Measurements from ENCODE around the gene SEMA5B.

The SEMA5B gene

DNA sequence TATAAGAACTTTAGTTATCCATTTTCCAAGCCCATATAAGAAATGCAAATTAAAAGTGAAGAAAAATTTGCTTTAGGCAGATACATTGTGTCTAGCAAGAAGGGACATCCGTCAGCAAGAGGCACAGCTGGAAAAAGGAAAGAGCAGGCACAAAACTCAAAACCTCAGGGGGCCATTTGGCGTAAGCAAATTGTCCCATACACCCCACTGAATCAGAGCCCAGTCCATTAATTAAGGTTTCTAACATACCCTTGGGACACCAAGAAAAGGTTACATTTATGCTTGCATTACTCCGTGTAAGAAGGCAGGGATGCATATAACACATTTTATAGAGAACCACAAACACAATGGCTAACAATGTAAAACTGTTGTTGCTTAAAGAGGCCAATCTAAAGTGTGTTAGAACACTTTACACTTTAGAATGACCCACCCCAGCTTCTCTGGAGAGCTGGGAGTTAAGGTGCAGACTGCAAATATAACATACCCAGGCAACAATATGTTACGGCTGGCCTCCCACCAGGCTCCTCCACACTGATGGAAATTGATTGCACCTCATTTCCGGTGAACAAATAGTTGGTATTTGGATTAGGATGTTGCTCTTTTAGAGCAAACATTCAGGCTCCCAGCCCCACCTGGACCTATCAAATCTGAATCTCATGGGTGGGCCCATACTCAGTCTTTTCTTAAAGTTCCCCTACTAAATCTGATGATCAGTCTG, 23.2 kb downstream of the SEMA5B start:
- no peak overlapping the region for H3K4me3 ChIP-seq (replicated peaks; ENCODE audit: insufficient read depth, low read length)
- H3K27ac ChIP-seq (replicated peaks), result no peak overlapping the region
- no peak for TF ChIP-seq SPI1 (IDR thresholded peaks at IDR 0.05; ENCODE audit: borderline replicate concordance, low read depth)
- TF ChIP-seq POLR2AphosphoS5 (IDR thresholded peaks at IDR 0.05; ENCODE audit: low read depth), result no peak
- TF ChIP-seq, protein P1, sequence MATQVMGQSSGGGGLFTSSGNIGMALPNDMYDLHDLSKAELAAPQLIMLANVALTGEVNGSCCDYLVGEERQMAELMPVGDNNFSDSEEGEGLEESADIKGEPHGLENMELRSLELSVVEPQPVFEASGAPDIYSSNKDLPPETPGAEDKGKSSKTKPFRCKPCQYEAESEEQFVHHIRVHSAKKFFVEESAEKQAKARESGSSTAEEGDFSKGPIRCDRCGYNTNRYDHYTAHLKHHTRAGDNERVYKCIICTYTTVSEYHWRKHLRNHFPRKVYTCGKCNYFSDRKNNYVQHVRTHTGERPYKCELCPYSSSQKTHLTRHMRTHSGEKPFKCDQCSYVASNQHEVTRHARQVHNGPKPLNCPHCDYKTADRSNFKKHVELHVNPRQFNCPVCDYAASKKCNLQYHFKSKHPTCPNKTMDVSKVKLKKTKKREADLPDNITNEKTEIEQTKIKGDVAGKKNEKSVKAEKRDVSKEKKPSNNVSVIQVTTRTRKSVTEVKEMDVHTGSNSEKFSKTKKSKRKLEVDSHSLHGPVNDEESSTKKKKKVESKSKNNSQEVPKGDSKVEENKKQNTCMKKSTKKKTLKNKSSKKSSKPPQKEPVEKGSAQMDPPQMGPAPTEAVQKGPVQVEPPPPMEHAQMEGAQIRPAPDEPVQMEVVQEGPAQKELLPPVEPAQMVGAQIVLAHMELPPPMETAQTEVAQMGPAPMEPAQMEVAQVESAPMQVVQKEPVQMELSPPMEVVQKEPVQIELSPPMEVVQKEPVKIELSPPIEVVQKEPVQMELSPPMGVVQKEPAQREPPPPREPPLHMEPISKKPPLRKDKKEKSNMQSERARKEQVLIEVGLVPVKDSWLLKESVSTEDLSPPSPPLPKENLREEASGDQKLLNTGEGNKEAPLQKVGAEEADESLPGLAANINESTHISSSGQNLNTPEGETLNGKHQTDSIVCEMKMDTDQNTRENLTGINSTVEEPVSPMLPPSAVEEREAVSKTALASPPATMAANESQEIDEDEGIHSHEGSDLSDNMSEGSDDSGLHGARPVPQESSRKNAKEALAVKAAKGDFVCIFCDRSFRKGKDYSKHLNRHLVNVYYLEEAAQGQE (IDR thresholded peaks at IDR 0.05; ENCODE audit: insufficient replicate concordance, low read depth), result no peak
- TF ChIP-seq, protein P2, sequence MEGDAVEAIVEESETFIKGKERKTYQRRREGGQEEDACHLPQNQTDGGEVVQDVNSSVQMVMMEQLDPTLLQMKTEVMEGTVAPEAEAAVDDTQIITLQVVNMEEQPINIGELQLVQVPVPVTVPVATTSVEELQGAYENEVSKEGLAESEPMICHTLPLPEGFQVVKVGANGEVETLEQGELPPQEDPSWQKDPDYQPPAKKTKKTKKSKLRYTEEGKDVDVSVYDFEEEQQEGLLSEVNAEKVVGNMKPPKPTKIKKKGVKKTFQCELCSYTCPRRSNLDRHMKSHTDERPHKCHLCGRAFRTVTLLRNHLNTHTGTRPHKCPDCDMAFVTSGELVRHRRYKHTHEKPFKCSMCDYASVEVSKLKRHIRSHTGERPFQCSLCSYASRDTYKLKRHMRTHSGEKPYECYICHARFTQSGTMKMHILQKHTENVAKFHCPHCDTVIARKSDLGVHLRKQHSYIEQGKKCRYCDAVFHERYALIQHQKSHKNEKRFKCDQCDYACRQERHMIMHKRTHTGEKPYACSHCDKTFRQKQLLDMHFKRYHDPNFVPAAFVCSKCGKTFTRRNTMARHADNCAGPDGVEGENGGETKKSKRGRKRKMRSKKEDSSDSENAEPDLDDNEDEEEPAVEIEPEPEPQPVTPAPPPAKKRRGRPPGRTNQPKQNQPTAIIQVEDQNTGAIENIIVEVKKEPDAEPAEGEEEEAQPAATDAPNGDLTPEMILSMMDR (IDR thresholded peaks at IDR 0.05; ENCODE audit: insufficient read depth, low read length), result no peak
- TF ChIP-seq GABPA (IDR thresholded peaks at IDR 0.05; ENCODE audit: low read depth), result no peak
- DNase-seq (ENCODE audit: low read depth in 1 of 2, low spot score in 1 of 2), result no peak
- peaks cover 3% of the 10 kb centered on the region for H3K27me3 ChIP-seq (ENCODE audit: insufficient read depth, poor library complexity, severe bottlenecking)

DNA sequence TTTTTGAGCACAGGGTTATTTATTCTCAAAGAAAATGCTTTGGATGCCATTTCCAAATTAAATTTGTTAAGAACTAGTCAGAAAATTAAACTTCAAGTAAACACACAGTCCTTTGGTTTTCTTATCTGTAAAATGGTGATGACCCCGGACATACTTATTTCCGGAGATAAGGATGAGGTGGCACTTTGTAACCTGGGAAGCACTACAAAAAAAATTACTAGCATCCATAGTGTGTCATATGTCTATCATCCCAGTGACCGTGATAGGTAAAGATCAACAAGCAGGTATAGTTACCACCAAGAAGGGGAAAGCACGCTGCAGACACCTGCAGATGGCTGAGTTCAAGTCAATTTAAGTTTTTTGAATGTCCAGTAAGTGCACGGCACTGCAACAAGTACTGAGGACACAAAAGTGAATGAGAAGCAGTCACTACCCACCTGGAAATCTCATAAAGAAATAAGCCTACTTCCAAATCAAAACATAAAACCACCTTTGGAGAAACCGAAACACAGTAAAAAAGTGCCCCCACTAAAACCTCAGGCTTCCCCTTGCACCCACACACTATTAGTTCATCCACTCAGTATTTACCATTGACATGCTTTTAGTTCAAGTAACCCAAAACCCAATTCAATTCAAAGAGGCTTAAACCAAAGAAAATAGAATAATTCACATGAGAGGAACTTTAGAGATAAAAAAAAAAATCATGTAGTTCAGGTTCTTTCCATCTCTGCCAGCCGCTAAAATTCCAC, 24.6 kb downstream of the SEMA5B start:
- H3K27me3 ChIP-seq (ENCODE audit: insufficient read depth, poor library complexity, severe bottlenecking), result no peaks in the 10 kb centered on the region
- no peak overlapping the region for H3K4me3 ChIP-seq (replicated peaks; ENCODE audit: insufficient read depth, low read length)
- H3K27ac ChIP-seq (replicated peaks), result no peak overlapping the region
- no peak for DNase-seq (ENCODE audit: low read depth in 1 of 2, low spot score in 1 of 2)
- TF ChIP-seq, protein P2 (IDR thresholded peaks at IDR 0.05; ENCODE audit: insufficient read depth, low read length), result no peak
- TF ChIP-seq POLR2AphosphoS5 (IDR thresholded peaks at IDR 0.05; ENCODE audit: low read depth) (no peak), GABPA (IDR thresholded peaks at IDR 0.05; ENCODE audit: low read depth) (no peak), SPI1 (IDR thresholded peaks at IDR 0.05; ENCODE audit: borderline replicate concordance, low read depth) (no peak)
- TF ChIP-seq, protein P1 (IDR thresholded peaks at IDR 0.05; ENCODE audit: insufficient replicate concordance, low read depth), result no peak

DNA sequence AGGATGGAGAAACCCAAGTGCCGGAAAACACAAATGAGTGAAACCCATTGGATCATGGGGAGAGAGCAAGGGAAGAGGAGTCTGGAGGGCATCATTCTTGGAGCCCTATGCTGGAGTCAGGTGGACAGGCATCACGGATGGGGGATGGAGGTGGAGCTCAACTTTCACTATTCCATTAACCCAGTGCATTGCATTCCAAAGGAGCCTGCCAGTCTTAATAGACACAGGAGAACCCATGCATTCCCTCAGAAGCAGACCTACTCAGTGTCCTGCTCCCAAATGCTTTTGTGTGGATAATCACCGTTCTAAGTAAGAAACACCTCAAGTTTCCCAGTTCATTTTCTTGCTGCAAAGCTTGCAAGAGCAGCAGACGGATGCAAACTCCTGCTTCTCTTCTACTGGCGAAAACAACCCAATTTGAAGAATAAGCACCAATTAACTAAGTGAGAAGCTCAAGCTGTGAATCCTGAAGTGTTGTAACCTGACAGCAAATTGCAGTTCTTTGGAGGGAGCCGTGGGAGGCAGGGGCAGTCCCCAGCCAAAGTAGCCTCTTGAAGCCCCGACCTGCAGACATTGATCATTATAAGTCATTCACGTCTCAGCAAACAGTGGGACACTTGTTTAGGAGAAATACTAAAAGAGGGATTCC, 25.3 kb downstream of the SEMA5B start:
- H3K4me3 ChIP-seq (replicated peaks; ENCODE audit: insufficient read depth, low read length), result no peak overlapping the region
- DNase-seq (ENCODE audit: low read depth in 1 of 2, low spot score in 1 of 2), result no peak
- H3K27me3 ChIP-seq (ENCODE audit: insufficient read depth, poor library complexity, severe bottlenecking), result no peaks in the 10 kb centered on the region
- no peak for TF ChIP-seq POLR2AphosphoS5 (IDR thresholded peaks at IDR 0.05; ENCODE audit: low read depth)
- TF ChIP-seq GABPA (IDR thresholded peaks at IDR 0.05; ENCODE audit: low read depth), result no peak
- TF ChIP-seq SPI1 (IDR thresholded peaks at IDR 0.05; ENCODE audit: borderline replicate concordance, low read depth), result no peak
- TF ChIP-seq, protein P2 (IDR thresholded peaks at IDR 0.05; ENCODE audit: insufficient read depth, low read length), result no peak
- TF ChIP-seq, protein P1 (IDR thresholded peaks at IDR 0.05; ENCODE audit: insufficient replicate concordance, low read depth), result no peak
- H3K27ac ChIP-seq (replicated peaks), result no peak overlapping the region

Measured in HL-60 (cell line).